ENCODE results near the gene NYNRIN.
A peak's percentile ranks its signal among the peaks of the same experiment; 100 is the strongest.

NYNRIN gene

GRCh38 chr14:24430682-24431568, 32.1 kb downstream of the NYNRIN start:
- no peak for TF ChIP-seq CTCF (IDR thresholded peaks at IDR 0.05)
- Histone ChIP-seq H3K27ac (peak overlapping the region; percentile 99), H3K9me3 (no peaks in the 10 kb centered on the region), H3K27me3 (no peaks in the 10 kb centered on the region), H3K36me3 (peaks cover 46% of the 10 kb centered on the region), H3K4me3 (ENCODE audit: low read depth in 1 of 2, low read length in 1 of 2) (peak overlapping the region; percentile 84 to 98), H3K4me1 (ENCODE audit: control insufficient read depth in 1 of 2, insufficient read depth in 1 of 2, low read depth in 1 of 2, low read length in 1 of 2) (peaks cover 41 to 44% of the 10 kb centered on the region in 2 experiments)

GRCh38 chr14:24431569-24432258, 32.9 kb downstream of the NYNRIN start:
- H3K4me3 ChIP-seq (ENCODE audit: low read depth in 1 of 2, low read length in 1 of 2): peak overlapping the region; percentile 84 to 98
- H3K9me3 ChIP-seq: no peaks in the 10 kb centered on the region
- H3K4me1 ChIP-seq (ENCODE audit: control insufficient read depth in 1 of 2, insufficient read depth in 1 of 2, low read depth in 1 of 2, low read length in 1 of 2): peaks cover 42 to 49% of the 10 kb centered on the region in 2 experiments
- H3K36me3 ChIP-seq: peaks cover 54% of the 10 kb centered on the region
- peak overlapping the region; percentile 99 for H3K27ac ChIP-seq
- TF ChIP-seq CTCF (IDR thresholded peaks at IDR 0.05): peak; percentile 90
- no peaks in the 10 kb centered on the region for H3K27me3 ChIP-seq

- peak overlapping the region in 1 of 2 experiments; percentile 84 for H3K4me3 ChIP-seq (ENCODE audit: low read depth in 1 of 2, low read length in 1 of 2)
Observed at GRCh38 chr14:24432259-24433131, 33.7 kb downstream of the NYNRIN start.

GRCh38 chr14:24434036-24434435, 35.2 kb downstream of the NYNRIN start:
- H3K27me3 ChIP-seq: no peaks in the 10 kb centered on the region
- no peak overlapping the region for H3K4me3 ChIP-seq (ENCODE audit: low read depth in 1 of 2, low read length in 1 of 2)
- H3K27ac ChIP-seq: no peak overlapping the region
- peaks cover 76% of the 10 kb centered on the region for H3K36me3 ChIP-seq
- H3K4me1 ChIP-seq (ENCODE audit: control insufficient read depth in 1 of 2, insufficient read depth in 1 of 2, low read depth in 1 of 2, low read length in 1 of 2): peaks cover 42 to 50% of the 10 kb centered on the region in 2 experiments
- TF ChIP-seq CTCF (IDR thresholded peaks at IDR 0.05): no peak
- H3K9me3 ChIP-seq: no peaks in the 10 kb centered on the region

More at GRCh38 chr14:24432259-24433131, 33.7 kb downstream of the NYNRIN start:
- Histone ChIP-seq H3K4me1 (ENCODE audit: control insufficient read depth in 1 of 2, insufficient read depth in 1 of 2, low read depth in 1 of 2, low read length in 1 of 2) (peaks cover 46 to 55% of the 10 kb centered on the region in 2 experiments), H3K9me3 (no peaks in the 10 kb centered on the region), H3K36me3 (peaks cover 62% of the 10 kb centered on the region), H3K27me3 (no peaks in the 10 kb centered on the region), H3K27ac (peak overlapping the region; percentile 99)
- TF ChIP-seq CTCF (IDR thresholded peaks at IDR 0.05): no peak

- Histone ChIP-seq H3K36me3 (peaks cover 82% of the 10 kb centered on the region), H3K27me3 (no peaks in the 10 kb centered on the region), H3K4me1 (ENCODE audit: control insufficient read depth in 1 of 2, insufficient read depth in 1 of 2, low read depth in 1 of 2, low read length in 1 of 2) (peaks cover 38 to 43% of the 10 kb centered on the region in 2 experiments), H3K27ac (no peak overlapping the region), H3K4me3 (ENCODE audit: low read depth in 1 of 2, low read length in 1 of 2) (no peak overlapping the region), H3K9me3 (no peaks in the 10 kb centered on the region)
- TF ChIP-seq CTCF (IDR thresholded peaks at IDR 0.05): no peak
Observed at GRCh38 chr14:24434676-24435075, 35.9 kb downstream of the NYNRIN start.
